ENCODE data around the gene CHAF1B.
"Not testable (repeated sequence)": the region's sequence is repeated elsewhere in the genome, so short reads cannot be mapped to it uniquely, and the experiment has no call there.

The CHAF1B gene

GRCh38 chr21:36386031-36386642, 945 bp downstream of the CHAF1B start:
- FAIRE-seq (no peak), DNase-seq (ENCODE audit: extremely low spot score, insufficient read length, low read depth) (no peak)

GRCh38 chr21:36388096-36388495, 2.9 kb downstream of the CHAF1B start:
- DNase-seq (ENCODE audit: extremely low spot score, insufficient read length, low read depth) (no peak), FAIRE-seq (no peak)

GRCh38 chr21:36388835-36389234, 3.6 kb downstream of the CHAF1B start:
- DNase-seq (ENCODE audit: extremely low spot score, insufficient read length, low read depth) (no peak), FAIRE-seq (no peak)

GRCh38 chr21:36391649-36392048, 6.5 kb downstream of the CHAF1B start:
- not testable (repeated sequence) for FAIRE-seq

GRCh38 chr21:36395353-36396111, 10.3 kb downstream of the CHAF1B start:
- FAIRE-seq (no peak), DNase-seq (ENCODE audit: extremely low spot score, insufficient read length, low read depth) (no peak)

More at GRCh38 chr21:36391649-36392048, 6.5 kb downstream of the CHAF1B start:
- not testable (repeated sequence) for DNase-seq (ENCODE audit: extremely low spot score, insufficient read length, low read depth)

GRCh38 chr21:36396325-36396724, 11.1 kb downstream of the CHAF1B start:
- DNase-seq (ENCODE audit: extremely low spot score, insufficient read length, low read depth) (no peak), FAIRE-seq (no peak)

GRCh38 chr21:36396971-36397370, 11.8 kb downstream of the CHAF1B start:
- FAIRE-seq, result no peak
- no peak for DNase-seq (ENCODE audit: extremely low spot score, insufficient read length, low read depth)

- DNase-seq (ENCODE audit: extremely low spot score, insufficient read length, low read depth), result no peak
- no peak for FAIRE-seq
These were observed 12.4 kb downstream of the CHAF1B start for GRCh38 chr21:36397606-36398005.

GRCh38 chr21:36399736-36400135, 14.5 kb downstream of the CHAF1B start:
- FAIRE-seq; DNase-seq (ENCODE audit: extremely low spot score, insufficient read length, low read depth): not testable (repeated sequence)

GRCh38 chr21:36400719-36401118, 15.5 kb downstream of the CHAF1B start:
- FAIRE-seq (no peak), DNase-seq (ENCODE audit: extremely low spot score, insufficient read length, low read depth) (no peak)

- FAIRE-seq (no peak), DNase-seq (ENCODE audit: extremely low spot score, insufficient read length, low read depth) (no peak)
These were observed 17.1 kb downstream of the CHAF1B start for GRCh38 chr21:36402339-36402738.

GRCh38 chr21:36403713-36404112, 18.5 kb downstream of the CHAF1B start:
- DNase-seq (ENCODE audit: extremely low spot score, insufficient read length, low read depth), result no peak
- no peak for FAIRE-seq

GRCh38 chr21:36408568-36408967, 23.4 kb downstream of the CHAF1B start:
- DNase-seq (ENCODE audit: extremely low spot score, insufficient read length, low read depth) (no peak), FAIRE-seq (no peak)

- no peak for DNase-seq (ENCODE audit: extremely low spot score, insufficient read length, low read depth)
- no peak for FAIRE-seq
These were observed 26.1 kb downstream of the CHAF1B start for GRCh38 chr21:36411301-36411700.

- FAIRE-seq (no peak), DNase-seq (ENCODE audit: extremely low spot score, insufficient read length, low read depth) (no peak)
These were observed 27.7 kb downstream of the CHAF1B start for GRCh38 chr21:36412916-36413315.

- no peak for DNase-seq (ENCODE audit: extremely low spot score, insufficient read length, low read depth)
- no peak for FAIRE-seq
These were observed 30.2 kb downstream of the CHAF1B start for GRCh38 chr21:36415375-36415774.

GRCh38 chr21:36419241-36419640, 34.0 kb downstream of the CHAF1B start:
- no peak for FAIRE-seq
- DNase-seq (ENCODE audit: extremely low spot score, insufficient read length, low read depth), result no peak

- FAIRE-seq, result peak; percentile 79
- DNase-seq (ENCODE audit: extremely low spot score, insufficient read length, low read depth), result peak; percentile 65
These were observed 34.8 kb downstream of the CHAF1B start for GRCh38 chr21:36419996-36420395.

GRCh38 chr21:36420571-36421339, 35.6 kb downstream of the CHAF1B start:
- no peak for DNase-seq (ENCODE audit: extremely low spot score, insufficient read length, low read depth)
- FAIRE-seq, result no peak

- peak; percentile 42 for DNase-seq (ENCODE audit: extremely low spot score, insufficient read length, low read depth)
- FAIRE-seq, result peak; percentile 38
These were observed 37.3 kb downstream of the CHAF1B start for GRCh38 chr21:36422279-36423098.
